B cell (primary cell): ENCODE data around the gene MTMR4. TPM values are rescaled to one million over a fixed set of nuclear protein-coding genes. Genes with fewer than 3 reads are reported as not detected.
A peak's percentile ranks its signal among the peaks of the same experiment; 100 is the strongest.

Experiments
- ATAC-seq: fragments of 200-7000 bp; cut with Tn5 transposase; one replicate; pipeline ENCODE4 v1.10.0; 2021; ENCODE audit warnings: low read depth, mild to moderate bottlenecking, moderate number of reproducible peaks, moderate library complexity
- CTCF ChIA-PET: fragments of 350-600 bp; sonication (Branson Sonifier 250); formaldehyde crosslinking; loops from one replicate; lab custom pipeline; 2021; ENCODE audit warnings: antibody characterized with exemption, inconsistent platforms; lab: Charles Lee
- POLR2A ChIA-PET: fragments of 350-600 bp; sonication (Branson Sonifier 250); formaldehyde crosslinking; loops from one replicate; lab custom pipeline; 2021; ENCODE audit warnings: antibody characterized with exemption; lab: Charles Lee
- DNase-seq: peaks from one replicate; pipeline ENCODE4 v3.0.0; 2013
- H2AFZ ChIP-seq: 2 replicates; pipeline ENCODE4 v1.6.1; 2012; ENCODE audit warnings: mild to moderate bottlenecking, low read depth, low read length; ENCODE audit not compliant: insufficient read depth, poor library complexity, severe bottlenecking
- H3K27ac ChIP-seq, 2 donors: 1 replicate in 1 of 2; 2 replicates in 1 of 2; pipeline ENCODE4 v1.5.1; 2012 to 2013; ENCODE audit warnings: low read length in 2 of 2, mild to moderate bottlenecking in 2 of 2, moderate library complexity in 1 of 2
- H3K27me3 ChIP-seq, 4 experiments: fragments of 200-600 bp in 1 of 4; sonication (generic) in 1 of 4; replicated peaks in 1 of 4; 1 replicate in 2 of 4; 2 replicates in 2 of 4; pipeline versions ENCODE4 v1.6.1 to v1.7.0; 2013 to 2016; ENCODE audit warnings: low read length in 3 of 4, mild to moderate bottlenecking in 2 of 4, mixed read lengths in 1 of 4, moderate library complexity in 1 of 4; ENCODE audit not compliant: insufficient read depth in 4 of 4, control insufficient read depth in 3 of 4; ENCODE audit errors: control extremely low read depth in 1 of 4
- H3K36me3 ChIP-seq, 2 experiments: replicated peaks in 1 of 2; 1 replicate in 1 of 2; 2 replicates in 1 of 2; pipeline versions ENCODE4 v1.6.1 to v1.7.1; 2013; ENCODE audit warnings: low read length in 1 of 2; ENCODE audit not compliant: insufficient read depth in 2 of 2, control insufficient read depth in 1 of 2; ENCODE audit errors: control extremely low read depth in 1 of 2, extremely low read depth in 1 of 2
- H3K4me1 ChIP-seq, 2 donors: fragments of 200-600 bp in 1 of 2; sonication (generic) in 1 of 2; 1 replicate in 1 of 2; 2 replicates in 1 of 2; pipeline versions ENCODE4 v1.5.1 to v1.6.1; 2013 to 2017; ENCODE audit warnings: low read length in 2 of 2; ENCODE audit not compliant: control insufficient read depth in 2 of 2, insufficient read depth in 2 of 2
- H3K4me2 ChIP-seq: replicated peaks from 2 replicates; pipeline ENCODE3; 2012; ENCODE audit warnings: mild to moderate bottlenecking, low read depth, low read length; ENCODE audit not compliant: poor library complexity, severe bottlenecking
- H3K4me3 ChIP-seq, 5 experiments: fragments of 200-600 bp in 1 of 5; sonication (generic) in 1 of 5; 1 replicate in 3 of 5; 2 replicates in 2 of 5; pipeline versions ENCODE4 v1.5.1 to v1.7.0; 2011 to 2016; ENCODE audit warnings: low read length in 4 of 5, mild to moderate bottlenecking in 4 of 5, low read depth in 2 of 5, control low read depth in 1 of 5, moderate library complexity in 1 of 5; ENCODE audit not compliant: insufficient read depth in 1 of 5; ENCODE audit errors: control extremely low read depth in 1 of 5, extremely low read depth in 1 of 5
- H3K79me2 ChIP-seq: fragments of 200-600 bp; sonication (generic); one replicate; pipeline ENCODE4 v1.6.0; 2016; ENCODE audit warnings: low read length; ENCODE audit not compliant: control insufficient read depth, insufficient read depth
- H3K9ac ChIP-seq: fragments of 200-600 bp; sonication (generic); 2 replicates; pipeline ENCODE4 v1.6.1; 2017; ENCODE audit warnings: mild to moderate bottlenecking, low read length, moderate library complexity
- H3K9me3 ChIP-seq, 3 donors: one replicate each; pipeline versions ENCODE4 v1.6.1 to v1.7.1; 2013; ENCODE audit warnings: low read length in 2 of 3; ENCODE audit not compliant: control insufficient read depth in 2 of 3, insufficient read depth in 1 of 3; ENCODE audit errors: control extremely low read depth in 1 of 3
- H4K20me1 ChIP-seq: 2 replicates; pipeline ENCODE4 v1.6.0; 2012; ENCODE audit warnings: mild to moderate bottlenecking, low read length; ENCODE audit not compliant: insufficient read depth, control insufficient read depth, poor library complexity, severe bottlenecking
- H3K27ac Mint-ChIP-seq: one replicate; pipeline ENCODE4 v1.8.0; 2021; ENCODE audit warnings: mixed read lengths
- H3K27me3 Mint-ChIP-seq: one replicate; pipeline ENCODE4 v1.8.0; 2021; ENCODE audit warnings: mixed read lengths
- H3K4me1 Mint-ChIP-seq: one replicate; pipeline ENCODE4 v1.8.0; 2021; ENCODE audit warnings: mixed read lengths
- H3K4me3 Mint-ChIP-seq: one replicate; pipeline ENCODE4 v1.8.0; 2021; ENCODE audit warnings: mixed read lengths
- H3K9me3 Mint-ChIP-seq: one replicate; pipeline ENCODE4 v1.8.0; 2022; ENCODE audit warnings: mixed read lengths; ENCODE audit not compliant: insufficient read depth
- CTCF ChIP-seq: fragments of 200-600 bp; IDR thresholded peaks from one replicate; pipeline ENCODE4 v1.8.0; 2022; ENCODE audit warnings: antibody characterized with exemption, mild to moderate bottlenecking
- EZH2 ChIP-seq: IDR thresholded peaks from 2 replicates; pipeline ENCODE4 v1.6.1; 2012; ENCODE audit warnings: borderline replicate concordance, low read depth, mild to moderate bottlenecking, moderate library complexity, low read length; ENCODE audit not compliant: insufficient read depth, poor library complexity, severe bottlenecking
- WGBS: methylation state at CpG from one replicate; pipeline ENCODE4 v1.1.5; 2013; ENCODE audit warnings: missing lambda C conversion rate; ENCODE audit not compliant: insufficient coverage; 5-methylcytosine and 5-hydroxymethylcytosine counted together
- intact Hi-C: fragments of 100-400 bp; cut with micrococcal nuclease; formaldehyde crosslinking; loops from one replicate; pipeline ENCODE4 v1.10.0; 2022
- polyA plus RNA-seq: library from polyadenylated mRNA; depleted of rRNA; stranded (reverse); fragments of >200 nt; gene quantifications from 2 replicates; pipeline ENCODE4 v1.2.3, GENCODE V29; 2012
- total RNA-seq, 2 donors: library from RNA; stranded (reverse); fragments of 120-200 nt in 1 of 2; gene quantifications; 1 replicate in 1 of 2; 2 replicates in 1 of 2; pipeline versions ENCODE4 v1.2.3 to v1.2.4, GENCODE V29; 2013 to 2022

The MTMR4 gene
- total and polyA plus RNA-seq, 2 donors (not counting 1 experiment from before 2014, with no cell fraction given), result 35.2 to 84.7 TPM

GRCh38 chr17:58517928-58518609, 3.6 kb upstream of the MTMR4 start:
- peak overlapping the region; percentile 86 for H3K9ac ChIP-seq
- CTCF ChIA-PET, result interaction anchor here (0.8 to 6.4 kb wide), 16 partner anchors 10 to 496 kb away, joined by 3 to 85 read pairs (median 11); partner anchors contain the start of genes HSF5, RAD51C and TEX14
- H3K27me3 Mint-ChIP-seq, result no peaks in the 10 kb centered on the region
- peak overlapping the region; percentile 97 for H3K4me3 Mint-ChIP-seq
- peak; percentile 100 for DNase-seq
- H3K9me3 Mint-ChIP-seq, result no peaks in the 10 kb centered on the region
- H3K27ac Mint-ChIP-seq, result peak overlapping the region; percentile 97
- peak; percentile 78 for ATAC-seq
- intact Hi-C loops, result loop anchor here (1.0 to 10.0 kb wide), 18 partner anchors 14 to 1261 kb away; partner anchors contain the start of genes DYNLL2, MRPS23, MSI2 and PRR11
- peaks cover 0 to 8% of the 10 kb centered on the region in 2 experiments for H3K36me3 ChIP-seq
- 0% methylated on average over 35 of the region's 39 CpGs for WGBS
- peaks cover 42% of the 10 kb centered on the region for H3K4me1 Mint-ChIP-seq
- H3K9me3 ChIP-seq, result no peaks in the 10 kb centered on the region
- H2AFZ ChIP-seq, result peak overlapping the region; percentile 88
- peak overlapping the region; percentile 83 to 85 for H3K27ac ChIP-seq
- TF ChIP-seq EZH2 (no peak), CTCF (no peak)
- H4K20me1 ChIP-seq, result peaks cover 27% of the 10 kb centered on the region
- POLR2A ChIA-PET, result interaction anchor here (0.7 to 2.4 kb wide), 11 partner anchors 13 to 486 kb away, joined by 3 to 24 read pairs (median 4); partner anchors contain the start of genes HSF5, RAD51C and RNF43
- H3K4me3 ChIP-seq, result peak overlapping the region; percentile 88 to 99 (median 93)
- H3K4me1 ChIP-seq, result peaks cover 34 to 53% of the 10 kb centered on the region in 2 donors
- H3K4me2 ChIP-seq, result peak overlapping the region; percentile 94
- H3K79me2 ChIP-seq, result peaks cover 30% of the 10 kb centered on the region
- H3K27me3 ChIP-seq, result no peaks in the 10 kb centered on the region
